HepG2 (cell line): ENCODE measurements around the gene ARHGEF10L. TPM values are rescaled to one million over a fixed set of nuclear protein-coding genes. Genes with fewer than 3 reads are reported as not detected.
A peak's percentile ranks its signal among the peaks of the same experiment; 100 is the strongest.

ENCODE experiments used
- ATAC-seq: fragments of 200-7000 bp; cut with Tn5 transposase; 3 replicates; pipeline ENCODE4 v1.9.1; 2020; ENCODE audit warnings: mild to moderate bottlenecking, moderate library complexity
- BruUV-seq: library from RNA; stranded (reverse); fragments of 400-500 nt; replicated peaks from 2 replicates; lab custom pipeline; 2021; lab: Mats Ljungman, UMichigan
- CTCF ChIA-PET: fragments of 300-600 bp; formaldehyde crosslinking; extraction: SDS; loops from one replicate; lab custom pipeline; 2021; ENCODE audit warnings: low total read pairs, inconsistent platforms, low intra/inter-chr PET ratio; lab: Yijun Ruan, JAX
- POLR2A ChIA-PET: fragments of 350-600 bp; sonication (Branson Sonifier 250); formaldehyde crosslinking; loops from one replicate; lab custom pipeline; 2020; ENCODE audit warnings: antibody characterized with exemption, inconsistent platforms; lab: Yijun Ruan, JAX
- DNase-seq: peaks from one replicate; pipeline ENCODE4 v3.0.0-alpha.2; 2015; ENCODE audit warnings: low spot score
- FAIRE-seq: peaks from 3 replicates; lab custom pipeline; 2011; peaks lifted over from hg19 to GRCh38; lab: Jason Lieb, UNC
- H2AFZ ChIP-seq: one replicate; pipeline ENCODE4 v1.6.1; 2011; ENCODE audit warnings: low read length, inconsistent platforms
- H3K27ac ChIP-seq: fragments of 300-600 bp; 3 replicates; pipeline ENCODE4 v1.8.0; 2011; ENCODE audit warnings: mixed run types, mild to moderate bottlenecking, mixed read lengths, low read length, inconsistent platforms; ENCODE audit not compliant: insufficient read depth; ENCODE audit errors: extremely low read length
- H3K27me3 ChIP-seq, 2 experiments: fragments of 200-600 bp in 1 of 2; 2 replicates in 1 of 2; 3 replicates in 1 of 2; pipeline versions ENCODE4 v1.6.0 to v1.8.0; 2011; ENCODE audit warnings: low read length in 2 of 2, mild to moderate bottlenecking in 2 of 2, moderate library complexity in 2 of 2, inconsistent platforms in 1 of 2; ENCODE audit not compliant: insufficient read depth in 2 of 2, control insufficient read depth in 1 of 2
- H3K36me3 ChIP-seq, 2 experiments: fragments of 200-600 bp in 1 of 2; replicated peaks in 1 of 2; 2 replicates in 1 of 2; 3 replicates in 1 of 2; pipeline versions ENCODE4 v1.5.1 to v1.8.0; 2011; ENCODE audit warnings: low read length in 2 of 2, inconsistent platforms in 1 of 2; ENCODE audit not compliant: insufficient read depth in 2 of 2, control insufficient read depth in 1 of 2
- H3K4me1 ChIP-seq: 2 replicates; pipeline ENCODE4 v1.5.1; 2012; ENCODE audit warnings: low read length, inconsistent platforms; ENCODE audit not compliant: insufficient read depth
- H3K4me2 ChIP-seq: 2 replicates; pipeline ENCODE4 v1.6.0; 2011; ENCODE audit warnings: low read depth, low read length, inconsistent platforms
- H3K4me3 ChIP-seq, 3 experiments: fragments of 200-600 bp in 1 of 3; sonication (generic), shearing (Covaris generic) in 1 of 3; replicated peaks in 1 of 3; 2 replicates each; pipeline ENCODE4 v1.5.1; 2011 to 2016; ENCODE audit warnings: low read length in 3 of 3, inconsistent platforms in 2 of 3, low read depth in 2 of 3, mild to moderate bottlenecking in 2 of 3, control low read depth in 1 of 3, mixed read lengths in 1 of 3; ENCODE audit not compliant: insufficient read depth in 1 of 3
- H3K79me2 ChIP-seq: one replicate; pipeline ENCODE4 v1.6.1; 2011; ENCODE audit warnings: low read length, inconsistent platforms; ENCODE audit not compliant: insufficient read depth
- H3K9ac ChIP-seq: 2 replicates; pipeline ENCODE4 v1.6.0; 2011; ENCODE audit warnings: mild to moderate bottlenecking, low read depth, low read length, inconsistent platforms; ENCODE audit not compliant: insufficient read depth
- H3K9me3 ChIP-seq: 2 replicates; pipeline ENCODE4 v1.5.1; 2012; ENCODE audit warnings: mild to moderate bottlenecking, low read length
- H4K20me1 ChIP-seq: 2 replicates; pipeline ENCODE4 v1.6.0; 2011; ENCODE audit warnings: inconsistent platforms, mild to moderate bottlenecking, low read length, moderate library complexity; ENCODE audit not compliant: insufficient read depth
- AGO2 ChIP-seq: fragments of 200-400 bp; formaldehyde crosslinking; optimal IDR thresholded peaks from 2 replicates; pipeline ENCODE3; 2017; ENCODE audit warnings: mild to moderate bottlenecking, low read depth, low read length, moderate library complexity
- EED ChIP-seq: sonication (generic); formaldehyde crosslinking; IDR thresholded peaks from 2 replicates; pipeline ENCODE4 v1.5.0; 2020; ENCODE audit warnings: mild to moderate bottlenecking, missing genetic modification reagents
- REST ChIP-seq, 2 experiments: IDR thresholded peaks; 2 replicates each; pipeline ENCODE4 v1.6.1; 2011 to 2012; ENCODE audit warnings: low read length in 2 of 2, borderline replicate concordance in 1 of 2, low read depth in 1 of 2, mild to moderate bottlenecking in 1 of 2, moderate library complexity in 1 of 2
- ZMYM3 ChIP-seq: sonication (generic); formaldehyde crosslinking; IDR thresholded peaks from 2 replicates; pipeline ENCODE4 v1.5.1; 2020; ENCODE audit warnings: mild to moderate bottlenecking, missing genetic modification reagents
- ZNF629 ChIP-seq: sonication (generic); formaldehyde crosslinking; conservative IDR thresholded peaks from 2 replicates; pipeline ENCODE4 v1.5.0; 2020; ENCODE audit warnings: missing genetic modification reagents
- ZNF768 ChIP-seq: sonication (generic); formaldehyde crosslinking; IDR thresholded peaks from 2 replicates; pipeline ENCODE4 v1.4.0; 2020; ENCODE audit warnings: missing genetic modification reagents
- WGBS: methylation state at CpG from one replicate; pipeline ENCODE4 v1.1.6; 2017; ENCODE audit warnings: low lambda C conversion rate; 5-methylcytosine and 5-hydroxymethylcytosine counted together
- in situ Hi-C: cut with HindIII; loops from 2 replicates; pipeline ENCODE4 v1.10.0; 2017; ENCODE audit warnings: low pct_unique_long_range_greater_than_20kb; ENCODE audit not compliant: extremely low pct_ligation_motif_present
- intact Hi-C: fragments of 100-400 bp; cut with micrococcal nuclease; formaldehyde crosslinking; loops from one replicate; pipeline ENCODE4 v1.10.0; 2022; ENCODE audit not compliant: unreplicated experiment
- polyA plus RNA-seq, 8 experiments: library from polyadenylated mRNA; depleted of rRNA in 3 of 8; stranded (reverse) in 7 of 8; unstranded in 1 of 8; fragments of >200 nt; fragmentation: Illumina TruSeq in 4 of 8; extraction: Trizol in 4 of 8; gene quantifications; 2 replicates each; pipeline versions ENCODE4 v1.2.1 to v1.2.3, GENCODE V29; 2011 to 2016; ENCODE audit warnings: low read depth in 4 of 8, missing spikeins in 1 of 8, mixed read lengths in 1 of 8; ENCODE audit not compliant: insufficient read depth in 1 of 8
- total RNA-seq, 5 experiments: library from RNA; depleted of rRNA; stranded (reverse); fragments of >200 nt; fragmentation: Illumina TruSeq; extraction: Trizol; gene quantifications; 2 replicates each; pipeline ENCODE4 v1.2.3, GENCODE V29; 2016; ENCODE audit warnings: low read depth in 1 of 5

Gene ARHGEF10L
- total and polyA plus RNA-seq, 2 of the 13 experiments (the other 11 are each of a cell fraction or from before 2014, with no cell fraction given) = 46.5 to 78.3 TPM

GRCh38 chr1:17668624-17669175 is 129.2 kb downstream of the ARHGEF10L start:
- BruUV-seq = no TSS peak
- no peak overlapping the region for H3K9ac ChIP-seq
- TF ChIP-seq AGO2 = peak; percentile 18
- TF ChIP-seq REST (IDR thresholded peaks at IDR 0.05; ENCODE audit: borderline replicate concordance in 1 of 2, low read depth in 1 of 2, low read length in 2 of 2) = no peak
- H3K4me2 ChIP-seq = no peak overlapping the region
- H4K20me1 ChIP-seq = peaks cover 60% of the 10 kb centered on the region; the same call in 1 of the 2 replicates
- no peaks in the 10 kb centered on the region for H3K4me1 ChIP-seq
- no peak overlapping the region for H3K27ac ChIP-seq
- intact Hi-C loops = no loop called here
- ChIA-PET CTCF (no interaction called here), POLR2A (no interaction called here)
- H3K36me3 ChIP-seq = peaks cover 50 to 90% of the 10 kb centered on the region in 2 experiments
- no peaks in the 10 kb centered on the region for H3K9me3 ChIP-seq
- H3K4me3 ChIP-seq = no peak overlapping the region
- H3K27me3 ChIP-seq = no peaks in the 10 kb centered on the region; a peak in 1 of 5 replicates
- H2AFZ ChIP-seq = no peak overlapping the region
- WGBS = 94% methylated on average over 3 of the region's 20 CpGs
- DNase-seq = no peak
- no peak for FAIRE-seq
- ATAC-seq = no peak
- in situ Hi-C loops = no loop called here
- H3K79me2 ChIP-seq = no peaks in the 10 kb centered on the region

- in situ Hi-C loops = no loop called here
- H3K27ac ChIP-seq = no peak overlapping the region
- H3K36me3 ChIP-seq = peaks cover 48 to 87% of the 10 kb centered on the region in 2 experiments
- POLR2A ChIA-PET = no interaction called here
- 98% methylated on average over 9 of the region's 9 CpGs for WGBS
- TF ChIP-seq ZNF768 (CRISPR knock-in tag) = peak; percentile 91
- peak; percentile 75; the same call in 1 of the 2 replicates for TF ChIP-seq ZMYM3 (CRISPR knock-in tag)
- peak; percentile 74 for TF ChIP-seq ZNF629 (CRISPR knock-in tag)
- TF ChIP-seq EED = no peak
- TF ChIP-seq, all 625 proteins: peak for 3
- DNase-seq = no peak
- H3K27me3 ChIP-seq = no peaks in the 10 kb centered on the region; a peak in 1 of 5 replicates
- no peak overlapping the region for H3K9ac ChIP-seq
- BruUV-seq = no TSS peak
- no peaks in the 10 kb centered on the region for H3K4me1 ChIP-seq
- FAIRE-seq = no peak
- no peak overlapping the region for H3K4me3 ChIP-seq
- H2AFZ ChIP-seq = no peak overlapping the region
- no peak overlapping the region for H3K4me2 ChIP-seq
- H4K20me1 ChIP-seq = peaks cover 59% of the 10 kb centered on the region; the same call in 1 of the 2 replicates
- no peaks in the 10 kb centered on the region for H3K79me2 ChIP-seq
- intact Hi-C loops = no loop called here
- no peak for ATAC-seq
- CTCF ChIA-PET = no interaction called here
- H3K9me3 ChIP-seq = no peaks in the 10 kb centered on the region
Measured at GRCh38 chr1:17669305-17669704, 129.8 kb downstream of the ARHGEF10L start.
